Loucy (cell line): ENCODE measurements around the gene HSD17B8.

Source experiments
- CTCF ChIP-seq: fragments of 200-600 bp; sonication (generic); conservative IDR thresholded peaks from 2 replicates; pipeline ENCODE4 v1.5.1; 2014; ENCODE audit warnings: mild to moderate bottlenecking, antibody characterized with exemption, low read length
- EZH2phosphoT487 ChIP-seq: fragments of 200-600 bp; IDR thresholded peaks from 2 replicates; pipeline ENCODE4 v1.6.1; 2018; ENCODE audit warnings: antibody characterized with exemption, mild to moderate bottlenecking, moderate library complexity, borderline replicate concordance

GRCh38 chr6:33254591-33254990, 50.1 kb downstream of the HSD17B8 start:
- TF ChIP-seq CTCF (no peak), EZH2phosphoT487 (no peak)
